PC-3 (cell line): ENCODE data around the gene CHN1. TPM values are rescaled to one million over a fixed set of nuclear protein-coding genes. Genes with fewer than 3 reads are reported as not detected.

Experiments
- ATAC-seq: fragments of 200-7000 bp; cut with Tn5 transposase; 2 replicates; pipeline ENCODE4 v1.9.1; 2020; ENCODE audit warnings: mild to moderate bottlenecking, moderate library complexity
- BruUV-seq: library from RNA; stranded (reverse); fragments of 400-500 nt; replicated peaks from 2 replicates; lab custom pipeline; 2021; lab: Mats Ljungman, UMichigan
- CTCF ChIA-PET: fragments of 300-600 bp; sonication (Branson Sonifier 250); formaldehyde crosslinking; loops from one replicate; lab custom pipeline; 2022; ENCODE audit warnings: antibody characterized with exemption; lab: Charles Lee
- POLR2A ChIA-PET: fragments of 300-600 bp; sonication (Branson Sonifier 250); formaldehyde crosslinking; loops from one replicate; lab custom pipeline; 2022; ENCODE audit warnings: antibody characterized with exemption; ENCODE audit not compliant: unreplicated experiment; lab: Charles Lee
- DNase-seq: peaks from one replicate; pipeline ENCODE4 v3.0.0-alpha.2; 2015
- H2AFZ ChIP-seq: fragments of 300-600 bp; sonication (generic); 2 replicates; pipeline ENCODE4 v1.6.0; 2016; ENCODE audit warnings: antibody characterized with exemption, low read length
- H3F3A ChIP-seq: fragments of 300-600 bp; sonication (generic); one replicate; pipeline ENCODE4 v1.6.0; 2017; ENCODE audit warnings: antibody characterized with exemption, low read length, control low read depth, mild to moderate bottlenecking; ENCODE audit not compliant: unreplicated experiment
- H3K27ac ChIP-seq: fragments of 300-600 bp; sonication (generic); 2 replicates; pipeline ENCODE4 v1.5.1; 2016; ENCODE audit warnings: mild to moderate bottlenecking, low read length
- H3K27me3 ChIP-seq: fragments of 300-600 bp; sonication (generic); 2 replicates; pipeline ENCODE4 v1.6.1; 2016; ENCODE audit warnings: low read length, mixed read lengths
- H3K36me3 ChIP-seq: fragments of 300-600 bp; sonication (generic); 2 replicates; pipeline ENCODE4 v1.6.1; 2016; ENCODE audit warnings: low read depth, mixed run types, low read length, mixed read lengths
- H3K4me1 ChIP-seq: fragments of 300-600 bp; sonication (generic); 2 replicates; pipeline ENCODE4 v1.5.1; 2016; ENCODE audit warnings: low read length; ENCODE audit not compliant: insufficient read depth
- H3K4me2 ChIP-seq: fragments of 300-600 bp; sonication (generic); 2 replicates; pipeline ENCODE4 v1.6.0; 2016; ENCODE audit warnings: low read length
- H3K4me3 ChIP-seq: fragments of 300-600 bp; sonication (generic); 2 replicates; pipeline ENCODE4 v1.5.1; 2016; ENCODE audit warnings: mild to moderate bottlenecking, low read length, mixed read lengths
- H3K79me2 ChIP-seq: fragments of 300-600 bp; sonication (generic); 2 replicates; pipeline ENCODE4 v1.6.1; 2017; ENCODE audit warnings: low read length, mixed read lengths
- H3K9ac ChIP-seq: fragments of 300-600 bp; sonication (generic); 2 replicates; pipeline ENCODE4 v1.6.0; 2016; ENCODE audit warnings: mild to moderate bottlenecking, low read length
- H3K9me2 ChIP-seq: fragments of 300-600 bp; sonication (generic); replicated peaks from 2 replicates; pipeline ENCODE4 v1.6.1; 2016; ENCODE audit warnings: mixed run types, low read length, mixed read lengths
- H3K9me3 ChIP-seq: fragments of 300-600 bp; sonication (generic); 2 replicates; pipeline ENCODE4 v1.6.1; 2016; ENCODE audit warnings: low read length, mixed read lengths
- H4K20me1 ChIP-seq: fragments of 300-600 bp; sonication (generic); 2 replicates; pipeline ENCODE4 v1.6.1; 2016; ENCODE audit warnings: low read length, mixed read lengths
- CTCF ChIP-seq: fragments of 300-600 bp; sonication (generic); conservative IDR thresholded peaks from 2 replicates; pipeline ENCODE4 v1.5.1; 2017; ENCODE audit warnings: antibody characterized with exemption, low read depth, mild to moderate bottlenecking, low read length
- EZH2 ChIP-seq: fragments of 300-600 bp; sonication (generic); IDR thresholded peaks from one replicate; pipeline ENCODE4 v1.6.1; 2017; ENCODE audit warnings: antibody characterized with exemption, mild to moderate bottlenecking, low read length; ENCODE audit not compliant: unreplicated experiment
- EZH2phosphoT487 ChIP-seq: fragments of 300-600 bp; sonication (generic); IDR thresholded peaks from 2 replicates; pipeline ENCODE4 v1.6.1; 2018; ENCODE audit warnings: mild to moderate bottlenecking, antibody characterized with exemption, low read length, borderline replicate concordance
- intact Hi-C: fragments of 100-400 bp; cut with micrococcal nuclease; formaldehyde crosslinking; loops from 2 replicates; pipeline ENCODE4 v1.9.0; 2023
- total RNA-seq: library from RNA; depleted of rRNA; stranded (reverse); fragments of >200 nt; gene quantifications from 2 replicates; pipeline ENCODE4 v1.2.3, GENCODE V29; 2014

CHN1 gene
- total RNA-seq, 1 experiment from 2014 or later, result 7.8 TPM

DNA sequence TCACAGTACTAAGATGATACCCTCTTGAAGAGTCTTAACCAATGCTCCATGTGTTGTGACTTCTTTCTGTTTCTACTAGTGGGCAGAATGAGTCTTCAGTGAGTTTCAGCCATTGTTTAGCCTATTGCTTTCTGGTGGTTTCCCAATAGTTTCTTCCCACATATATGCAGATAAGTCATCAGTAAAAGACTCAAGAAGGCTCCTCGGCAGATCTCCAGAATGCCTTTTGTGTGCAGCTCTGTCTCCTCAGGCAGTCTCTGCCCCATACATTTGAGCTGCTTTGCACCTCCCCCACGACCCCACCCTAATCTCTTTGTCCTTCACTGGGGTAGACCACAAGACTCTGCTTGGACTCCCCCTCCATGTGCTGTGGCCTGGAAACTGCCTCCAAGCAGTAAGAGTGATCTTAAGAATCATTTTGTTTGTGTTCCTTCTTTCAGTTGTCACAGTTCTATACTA, 169.4 kb downstream of the CHN1 start:
- intact Hi-C loops, result no loop called here
- Histone ChIP-seq H2AFZ (no peak overlapping the region), H3K4me2 (no peak overlapping the region), H3K9me2 (no peaks in the 10 kb centered on the region), H3K27ac (no peak overlapping the region), H3K4me3 (no peak overlapping the region), H3K36me3 (no peaks in the 10 kb centered on the region), H3F3A (no peaks in the 10 kb centered on the region), H4K20me1 (no peaks in the 10 kb centered on the region), H3K9me3 (no peaks in the 10 kb centered on the region), H3K27me3 (no peaks in the 10 kb centered on the region), H3K79me2 (no peaks in the 10 kb centered on the region), H3K4me1 (peaks cover 15% of the 10 kb centered on the region), H3K9ac (no peak overlapping the region)
- ChIA-PET POLR2A (no interaction called here), CTCF (no interaction called here)
- BruUV-seq, result no TSS peak
- TF ChIP-seq EZH2 (no peak), EZH2phosphoT487 (no peak), CTCF (no peak)
- ATAC-seq (no peak), DNase-seq (peak; percentile 11)

DNA sequence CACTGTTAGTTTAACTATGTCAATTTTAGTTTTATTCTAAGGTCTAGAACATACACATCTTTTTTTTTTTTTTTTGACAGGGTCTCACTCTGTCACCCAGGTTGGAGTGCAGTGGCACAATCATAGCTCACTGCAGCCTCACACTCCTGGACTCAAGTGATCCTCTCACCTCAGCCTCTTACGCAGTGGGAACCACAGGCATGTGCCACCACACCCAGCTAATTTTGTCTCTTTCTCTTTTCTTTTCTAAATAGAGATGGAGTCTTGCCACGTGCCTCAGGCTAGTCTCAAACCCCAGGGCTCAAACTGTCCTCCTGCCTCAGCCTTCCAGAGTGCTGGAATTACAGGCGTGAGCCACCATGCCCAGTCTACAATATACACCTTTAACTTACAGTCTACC, 171.4 kb downstream of the CHN1 start:
- POLR2A ChIA-PET, result interaction anchor here (0.6 kb wide), 1 partner anchor 27 kb away, joined by 3 read pairs; no protein-coding TSS in a partner anchor

More for the DNA sequence above, 171.4 kb downstream of the CHN1 start:
- TF ChIP-seq EZH2 (no peak), EZH2phosphoT487 (no peak), CTCF (no peak)
- Histone ChIP-seq H3K4me2 (no peak overlapping the region), H4K20me1 (no peaks in the 10 kb centered on the region), H3K79me2 (no peaks in the 10 kb centered on the region), H3K9me3 (no peaks in the 10 kb centered on the region), H3K27me3 (no peaks in the 10 kb centered on the region), H3K4me1 (peaks cover 15% of the 10 kb centered on the region), H3K27ac (no peak overlapping the region), H3K9ac (no peak overlapping the region), H3F3A (no peaks in the 10 kb centered on the region), H2AFZ (no peak overlapping the region), H3K36me3 (no peaks in the 10 kb centered on the region), H3K4me3 (no peak overlapping the region), H3K9me2 (no peaks in the 10 kb centered on the region)
- CTCF ChIA-PET, result no interaction called here
- intact Hi-C loops, result no loop called here
- DNase-seq (no peak), ATAC-seq (no peak)
- no TSS peak for BruUV-seq
